Measurements from ENCODE around the gene CEBPG.

CEBPG gene

DNA sequence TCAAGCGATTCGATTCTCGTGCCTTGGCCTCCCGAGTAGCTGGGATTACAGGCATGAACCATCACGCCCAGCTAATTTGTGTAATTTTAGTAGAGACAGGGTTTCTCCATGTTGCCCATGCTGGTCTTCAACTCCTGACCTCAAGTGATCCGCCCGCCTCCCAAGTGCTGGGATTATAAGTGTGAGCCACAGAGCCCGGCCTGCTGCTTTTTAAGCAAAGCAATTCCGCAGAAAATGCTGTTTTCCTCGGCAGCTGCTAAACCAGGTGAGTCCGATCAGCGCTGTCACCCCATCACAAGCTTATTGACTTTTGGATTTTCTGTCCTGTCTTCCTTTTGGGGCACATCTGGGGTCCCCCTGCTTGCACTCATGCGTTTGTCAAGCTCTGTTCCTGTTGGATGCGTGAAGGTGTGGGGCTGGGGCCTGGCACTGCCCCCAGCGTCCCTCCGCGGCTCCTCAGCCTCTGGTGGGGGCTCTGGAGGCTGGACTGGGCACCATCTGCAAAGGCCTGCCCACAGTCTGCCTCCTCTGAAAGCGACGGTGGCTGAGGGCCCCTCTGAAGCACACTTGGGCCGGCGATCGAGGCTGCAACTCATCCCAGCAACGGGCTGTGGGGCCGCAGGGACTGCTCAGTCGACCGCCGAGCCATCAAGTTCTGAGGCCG, 25.7 kb downstream of the CEBPG start:
- H3K27ac ChIP-seq, result no peak overlapping the region
- TF ChIP-seq, protein P1, sequence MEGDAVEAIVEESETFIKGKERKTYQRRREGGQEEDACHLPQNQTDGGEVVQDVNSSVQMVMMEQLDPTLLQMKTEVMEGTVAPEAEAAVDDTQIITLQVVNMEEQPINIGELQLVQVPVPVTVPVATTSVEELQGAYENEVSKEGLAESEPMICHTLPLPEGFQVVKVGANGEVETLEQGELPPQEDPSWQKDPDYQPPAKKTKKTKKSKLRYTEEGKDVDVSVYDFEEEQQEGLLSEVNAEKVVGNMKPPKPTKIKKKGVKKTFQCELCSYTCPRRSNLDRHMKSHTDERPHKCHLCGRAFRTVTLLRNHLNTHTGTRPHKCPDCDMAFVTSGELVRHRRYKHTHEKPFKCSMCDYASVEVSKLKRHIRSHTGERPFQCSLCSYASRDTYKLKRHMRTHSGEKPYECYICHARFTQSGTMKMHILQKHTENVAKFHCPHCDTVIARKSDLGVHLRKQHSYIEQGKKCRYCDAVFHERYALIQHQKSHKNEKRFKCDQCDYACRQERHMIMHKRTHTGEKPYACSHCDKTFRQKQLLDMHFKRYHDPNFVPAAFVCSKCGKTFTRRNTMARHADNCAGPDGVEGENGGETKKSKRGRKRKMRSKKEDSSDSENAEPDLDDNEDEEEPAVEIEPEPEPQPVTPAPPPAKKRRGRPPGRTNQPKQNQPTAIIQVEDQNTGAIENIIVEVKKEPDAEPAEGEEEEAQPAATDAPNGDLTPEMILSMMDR (conservative IDR thresholded peaks at IDR 0.05), result no peak

DNA sequence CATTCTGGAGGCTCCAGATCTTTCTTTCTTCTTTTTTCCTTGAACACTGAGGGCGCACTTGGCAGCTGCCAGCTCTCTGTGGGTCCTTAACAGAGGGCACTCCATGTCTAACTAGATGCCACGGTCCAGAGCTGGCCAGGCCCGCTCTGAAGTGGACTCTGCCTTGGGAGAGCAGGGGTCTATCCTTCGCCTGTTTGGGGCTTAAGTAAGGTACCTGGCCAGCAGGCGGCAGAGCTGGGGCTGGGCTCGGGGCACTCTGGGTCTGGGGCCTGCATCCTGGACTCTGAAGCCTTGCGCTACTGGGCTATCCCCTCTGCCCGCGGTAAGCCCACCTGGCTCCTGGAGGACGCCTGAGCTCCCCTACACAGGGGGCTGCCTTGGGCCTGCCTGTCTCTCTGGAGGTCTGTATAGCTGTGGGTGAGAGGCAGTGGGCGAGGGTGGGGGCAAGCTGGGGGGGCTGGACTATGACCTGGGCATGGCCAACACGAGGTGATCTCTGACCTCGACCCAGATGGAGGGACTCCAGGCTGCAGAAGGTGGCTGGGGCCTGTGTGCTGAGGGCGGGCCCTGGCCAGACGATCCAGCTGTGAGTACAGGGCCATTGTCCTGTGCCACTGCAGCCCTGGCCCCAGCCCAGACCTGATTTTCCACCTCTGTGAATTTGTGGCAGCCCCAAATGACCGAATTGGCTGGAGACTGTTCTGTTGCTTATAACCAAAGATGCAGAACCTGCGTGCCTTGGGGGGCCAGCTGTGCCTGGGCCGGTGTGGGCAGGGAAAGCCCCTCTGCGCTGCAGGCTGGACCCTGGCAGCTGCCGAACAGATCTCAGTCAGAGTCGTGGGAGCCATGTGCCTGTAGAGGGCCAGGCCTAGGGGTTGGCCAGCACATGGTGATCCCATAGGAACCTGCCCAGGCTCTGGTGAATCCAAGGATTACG, 26.5 kb downstream of the CEBPG start:
- TF ChIP-seq, protein P1 (conservative IDR thresholded peaks at IDR 0.05), result no peak

DNA sequence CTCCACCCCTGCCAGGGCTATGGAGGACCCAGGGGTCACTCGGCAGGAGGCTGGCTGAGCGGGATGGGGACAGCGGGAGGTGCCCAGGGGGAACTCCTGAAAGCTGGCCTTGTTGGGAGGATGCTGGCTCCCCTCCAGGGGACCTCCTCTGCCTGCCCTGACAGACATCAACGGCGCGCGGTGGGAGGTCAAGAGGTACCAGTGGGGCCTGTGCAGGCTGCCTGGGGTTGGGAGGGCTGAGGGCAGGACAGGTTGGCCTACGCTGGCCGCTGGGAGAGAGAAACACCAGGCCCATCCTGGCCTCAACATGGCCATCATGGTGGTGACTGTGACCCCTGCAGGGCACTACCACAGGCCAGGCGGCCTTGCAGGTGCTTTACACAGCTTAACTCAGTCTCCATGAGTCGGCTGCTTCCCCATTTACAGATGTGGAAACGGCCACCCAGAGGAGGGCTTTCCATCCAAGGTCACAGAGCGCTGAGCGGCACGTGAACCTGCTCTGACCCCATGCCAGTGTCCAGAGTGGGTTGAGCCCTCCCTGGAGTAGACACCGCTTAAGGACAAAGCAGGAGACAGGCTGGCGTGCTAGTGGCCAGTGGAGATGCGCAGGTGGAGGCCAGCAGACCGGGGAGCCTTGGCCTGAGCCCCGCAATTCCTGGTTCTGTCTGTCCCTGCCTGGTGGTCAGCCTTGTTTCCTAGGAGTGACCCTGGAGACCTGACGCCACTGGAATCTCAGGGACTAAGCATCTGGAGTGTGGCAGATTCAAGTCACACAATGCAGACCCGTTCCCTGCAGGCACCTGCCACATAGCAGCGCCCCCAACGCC, 27.6 kb downstream of the CEBPG start:
- H3K27ac ChIP-seq, result no peak overlapping the region
- TF ChIP-seq, protein P1 (conservative IDR thresholded peaks at IDR 0.05), result no peak

More for the DNA sequence above, 26.5 kb downstream of the CEBPG start:
- no peak overlapping the region for H3K27ac ChIP-seq

DNA sequence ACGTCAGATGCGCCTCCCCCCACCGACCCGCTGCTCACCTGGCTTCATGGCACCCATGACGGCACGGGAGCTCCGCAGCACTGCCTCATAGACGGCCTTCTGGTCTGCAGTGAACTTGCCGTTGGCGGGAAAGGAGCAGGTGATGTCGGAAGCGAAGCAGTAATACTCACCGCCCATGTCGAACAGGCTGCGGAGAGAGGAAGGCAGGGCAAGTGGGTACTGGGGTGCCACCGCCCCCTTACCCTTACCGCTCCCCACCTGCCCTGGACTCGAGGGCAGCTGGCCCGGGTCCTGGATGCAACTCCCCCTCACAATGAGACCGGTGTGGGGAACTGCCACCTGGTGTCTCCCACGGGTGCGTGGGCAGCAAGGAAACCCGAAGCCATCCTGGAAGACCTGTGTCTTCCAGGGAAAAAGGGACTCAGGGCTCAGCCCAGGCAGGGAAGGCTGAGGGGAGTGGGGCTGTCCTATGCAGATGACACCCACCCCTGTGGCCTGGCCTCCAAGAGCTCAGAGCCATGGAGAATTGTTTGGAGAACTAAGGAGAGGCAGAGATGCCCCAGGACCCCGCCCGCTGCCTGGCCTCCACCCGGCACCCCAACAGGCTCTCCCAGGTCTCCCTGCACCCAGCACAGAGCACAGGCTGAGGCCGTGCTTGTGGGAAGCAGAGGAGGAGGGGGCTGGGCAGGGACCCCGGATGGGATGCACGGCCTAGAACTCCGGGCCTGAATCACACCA, 28.3 kb downstream of the CEBPG start:
- TF ChIP-seq, protein P1 (conservative IDR thresholded peaks at IDR 0.05), result no peak
- no peak overlapping the region for H3K27ac ChIP-seq

DNA sequence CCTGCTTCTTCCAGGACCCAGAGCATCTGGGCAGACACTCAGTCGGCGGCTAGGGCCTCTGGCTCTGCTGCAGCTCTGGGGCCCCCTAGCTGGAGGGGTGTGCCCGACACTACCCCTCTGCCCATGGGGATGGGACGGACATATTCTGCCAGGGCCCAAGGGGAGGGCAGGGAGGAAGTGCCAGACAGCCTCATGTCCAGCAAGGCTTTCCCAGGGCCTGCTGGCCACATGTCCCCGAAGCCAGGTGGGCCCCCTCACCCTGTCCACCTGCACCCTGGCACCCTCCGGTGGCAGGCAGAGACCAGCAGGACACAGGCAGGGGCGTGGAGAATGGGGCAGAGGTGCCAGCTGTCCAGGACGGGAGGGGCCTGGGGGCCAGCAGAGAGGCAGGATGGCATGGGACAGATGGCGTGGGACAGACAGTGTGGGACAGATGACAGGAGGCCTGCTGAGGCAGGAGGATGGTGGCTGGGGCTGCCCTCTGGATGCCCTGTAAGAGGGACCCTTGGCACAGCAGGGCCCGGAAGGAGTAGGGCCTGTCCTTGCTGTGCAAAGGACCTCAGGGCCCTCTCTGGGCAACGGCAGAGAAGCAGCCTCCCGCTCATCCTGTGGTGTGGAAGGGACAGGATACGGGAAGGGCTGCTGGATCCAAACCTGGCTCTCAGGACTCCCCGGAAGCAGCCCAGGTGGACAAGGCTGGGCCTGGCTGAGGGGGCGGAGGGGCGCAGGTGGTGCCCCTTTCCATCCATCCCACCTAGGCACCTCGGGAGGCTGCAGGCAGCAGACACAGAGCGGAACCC, 29.1 kb downstream of the CEBPG start:
- no peak overlapping the region for H3K27ac ChIP-seq
- TF ChIP-seq, protein P1 (conservative IDR thresholded peaks at IDR 0.05), result peak; percentile 42

DNA sequence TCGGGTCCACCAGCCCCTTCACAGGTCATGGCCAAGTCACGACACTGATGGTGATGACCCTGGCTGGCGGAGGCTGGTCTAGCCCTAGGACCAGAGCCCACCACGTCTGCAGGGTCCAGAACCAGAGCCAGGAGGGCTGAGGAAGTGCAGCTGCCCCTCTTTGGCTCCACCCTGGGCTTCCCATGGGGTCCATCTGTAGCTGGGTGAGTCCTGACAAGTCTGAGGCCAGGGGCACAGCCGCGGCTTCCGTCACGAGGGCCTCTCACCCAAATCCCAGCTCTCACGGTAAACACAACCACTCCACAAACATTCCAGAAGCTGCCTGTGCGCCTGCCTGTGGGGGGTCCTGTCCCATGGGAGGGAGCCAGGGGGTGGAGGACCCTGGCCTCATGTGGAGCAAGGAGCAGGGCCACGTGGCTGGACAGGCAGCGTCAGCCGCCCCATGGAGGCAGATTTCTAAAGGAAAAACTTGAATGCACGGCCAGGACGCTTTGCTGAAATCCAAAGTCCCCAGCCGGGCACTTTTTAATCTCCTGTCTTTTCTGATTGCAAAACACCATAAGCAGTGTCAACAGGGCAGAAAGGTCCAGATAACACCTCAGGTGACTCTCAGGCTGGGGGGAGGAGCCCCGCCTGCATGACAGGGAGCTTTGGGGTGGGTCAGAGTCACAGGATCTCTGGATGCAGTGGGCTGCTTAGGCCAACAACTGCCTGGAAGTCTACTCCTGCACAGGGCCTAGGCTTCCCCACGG, 29.9 kb downstream of the CEBPG start:
- TF ChIP-seq, protein P1 (conservative IDR thresholded peaks at IDR 0.05), result no peak
- no peak overlapping the region for H3K27ac ChIP-seq

Data from VCaP (cell line).